Neural progenitor cell (in vitro differentiated cells): ENCODE data around the gene TBC1D2.

Experiments used
- EZH2 ChIP-seq: fragments of 200-600 bp; sonication (generic); IDR thresholded peaks from 2 replicates; pipeline ENCODE4 v1.6.1; 2017; ENCODE audit warnings: antibody characterized with exemption, mild to moderate bottlenecking, moderate library complexity
- TF ChIP-seq, protein P1 (sequence below): fragments of 200-600 bp; sonication (generic); IDR thresholded peaks from 2 replicates; pipeline ENCODE4 v1.5.1; 2017; ENCODE audit warnings: antibody characterized with exemption, mild to moderate bottlenecking

- TF ChIP-seq, protein P1, sequence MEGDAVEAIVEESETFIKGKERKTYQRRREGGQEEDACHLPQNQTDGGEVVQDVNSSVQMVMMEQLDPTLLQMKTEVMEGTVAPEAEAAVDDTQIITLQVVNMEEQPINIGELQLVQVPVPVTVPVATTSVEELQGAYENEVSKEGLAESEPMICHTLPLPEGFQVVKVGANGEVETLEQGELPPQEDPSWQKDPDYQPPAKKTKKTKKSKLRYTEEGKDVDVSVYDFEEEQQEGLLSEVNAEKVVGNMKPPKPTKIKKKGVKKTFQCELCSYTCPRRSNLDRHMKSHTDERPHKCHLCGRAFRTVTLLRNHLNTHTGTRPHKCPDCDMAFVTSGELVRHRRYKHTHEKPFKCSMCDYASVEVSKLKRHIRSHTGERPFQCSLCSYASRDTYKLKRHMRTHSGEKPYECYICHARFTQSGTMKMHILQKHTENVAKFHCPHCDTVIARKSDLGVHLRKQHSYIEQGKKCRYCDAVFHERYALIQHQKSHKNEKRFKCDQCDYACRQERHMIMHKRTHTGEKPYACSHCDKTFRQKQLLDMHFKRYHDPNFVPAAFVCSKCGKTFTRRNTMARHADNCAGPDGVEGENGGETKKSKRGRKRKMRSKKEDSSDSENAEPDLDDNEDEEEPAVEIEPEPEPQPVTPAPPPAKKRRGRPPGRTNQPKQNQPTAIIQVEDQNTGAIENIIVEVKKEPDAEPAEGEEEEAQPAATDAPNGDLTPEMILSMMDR: no peak
- TF ChIP-seq EZH2: no peak
These were observed 52.3 kb downstream of the TBC1D2 start for GRCh38 chr9:98203153-98203552.
